Transverse colon (tissue), 4 donors: Measurements from ENCODE around the gene RAB6B.
A peak's percentile ranks its signal among the peaks of the same experiment; 100 is the strongest.

Experiments
- CTCF ChIP-seq, 5 experiments: fragments of 200-600 bp in 3 of 5; fragments of 450-650 bp in 2 of 5; sonication (generic) in 3 of 5; IDR thresholded peaks; 1 replicate in 2 of 5; 2 replicates in 3 of 5; pipeline ENCODE4 v1.5.1; 2016 to 2017; ENCODE audit warnings: antibody characterized with exemption in 5 of 5, inconsistent platforms in 3 of 5, mild to moderate bottlenecking in 2 of 5, moderate library complexity in 1 of 5
- EP300 ChIP-seq: sonication (generic); formaldehyde crosslinking; IDR thresholded peaks from one replicate; pipeline ENCODE4 v1.6.1; 2017; ENCODE audit warnings: antibody characterized with exemption, low read depth
- POLR2AphosphoS5 ChIP-seq, 3 donors: sonication (generic); formaldehyde crosslinking; IDR thresholded peaks; one replicate each; pipeline ENCODE4 v1.6.1; 2016; ENCODE audit warnings: antibody characterized with exemption in 3 of 3

- TF ChIP-seq POLR2AphosphoS5 (IDR thresholded peaks at IDR 0.05), result peak in 1 of 3 donors; percentile 32
- TF ChIP-seq CTCF (IDR thresholded peaks at IDR 0.05), result no peak
- no peak for TF ChIP-seq EP300
Observed at GRCh38 chr3:133881939-133882825, 13.5 kb downstream of the RAB6B start.
